A549 (cell line): Measurements from ENCODE around the gene ATP13A1. TPM values are rescaled to one million over a fixed set of nuclear protein-coding genes. Genes with fewer than 3 reads are reported as not detected.
"Not testable (repeated sequence)": the region's sequence is repeated elsewhere in the genome, so short reads cannot be mapped to it uniquely, and the experiment has no call there.

Experiments used
- ATAC-seq, 2 experiments: fragments of 200-7000 bp in 1 of 2; fragments of >200 bp in 1 of 2; cut with Nextera tagmentation in 1 of 2; cut with Tn5 transposase in 1 of 2; 3 replicates each; pipeline versions ENCODE4 v1.8.0 to v1.9.1; 2018 to 2020; ENCODE audit warnings: mild to moderate bottlenecking in 1 of 2, moderate library complexity in 1 of 2
- CTCF ChIA-PET: fragments of 300-600 bp; sonication (Branson Sonifier 250); formaldehyde crosslinking; extraction: SDS; loops from one replicate; lab custom pipeline; 2021; ENCODE audit warnings: antibody characterized with exemption, inconsistent platforms; lab: Yijun Ruan, JAX
- POLR2A ChIA-PET: fragments of 350-600 bp; formaldehyde crosslinking; extraction: SDS; loops from one replicate; lab custom pipeline; 2021; ENCODE audit warnings: antibody characterized with exemption, inconsistent platforms; lab: Yijun Ruan, JAX
- DNase-seq, 2 experiments: peaks; one replicate each; pipeline versions ENCODE4 v3.0.0 to v3.0.0-alpha.2; 2011 to 2016; ENCODE audit warnings: low read depth in 1 of 2, low spot score in 1 of 2
- FAIRE-seq: peaks from 2 replicates; lab custom pipeline; 2011; peaks lifted over from hg19 to GRCh38; lab: Jason Lieb, UNC
- H3K27ac ChIP-seq, 2 experiments: fragments of >200 bp; sonication (Bioruptor Twin); formaldehyde crosslinking; 3 replicates each; pipeline ENCODE4 v1.5.1; 2016 to 2017
- H3K4me1 ChIP-seq: fragments of >200 bp; sonication (Bioruptor Twin); formaldehyde crosslinking; 3 replicates; pipeline ENCODE4 v1.6.1; 2016
- H3K4me2 ChIP-seq: fragments of >200 bp; sonication (Bioruptor Twin); formaldehyde crosslinking; 3 replicates; pipeline ENCODE4 v1.6.1; 2016
- H3K4me3 ChIP-seq: fragments of >200 bp; sonication (Bioruptor Twin); formaldehyde crosslinking; 3 replicates; pipeline ENCODE4 v1.5.1; 2016
- H3K9me3 ChIP-seq: fragments of >200 bp; sonication (Bioruptor Twin); formaldehyde crosslinking; 3 replicates; pipeline ENCODE4 v1.6.1; 2016
- BHLHE40 ChIP-seq: IDR thresholded peaks from 2 replicates; pipeline ENCODE4 v1.6.1; 2012; ENCODE audit warnings: low read depth, low read length, inconsistent platforms
- CBX2 ChIP-seq: fragments of 200-600 bp; sonication (generic); IDR thresholded peaks from 2 replicates; pipeline ENCODE4 v1.6.1; 2016; ENCODE audit warnings: low read depth, mild to moderate bottlenecking, borderline replicate concordance
- CEBPB ChIP-seq, 2 experiments: fragments of >200 bp in 1 of 2; sonication (Bioruptor Twin) in 1 of 2; formaldehyde crosslinking in 1 of 2; IDR thresholded peaks; 2 replicates each; pipeline ENCODE4 v1.6.1; 2012 to 2016
- CHD2 ChIP-seq: fragments of 150-350 bp; IDR thresholded peaks from 2 replicates; pipeline ENCODE4 v1.6.1; 2014; ENCODE audit warnings: low read length; ENCODE audit not compliant: partially characterized antibody
- E2F6 ChIP-seq: IDR thresholded peaks from 2 replicates; pipeline ENCODE4 v1.6.1; 2012; ENCODE audit warnings: low read depth, borderline replicate concordance
- EHF ChIP-seq: fragments of 250-450 bp; sonication (Bioruptor Pico); IDR thresholded peaks from 2 replicates; pipeline ENCODE4 v1.5.0; 2020; ENCODE audit warnings: mild to moderate bottlenecking
- FOSB ChIP-seq: fragments of 250-450 bp; sonication (Bioruptor Pico); IDR thresholded peaks from 2 replicates; pipeline ENCODE4 v1.5.0; 2020; ENCODE audit warnings: mild to moderate bottlenecking, moderate library complexity
- GATA3 ChIP-seq: IDR thresholded peaks from 2 replicates; pipeline ENCODE4 v1.6.1; 2012; ENCODE audit warnings: borderline replicate concordance
- HEYL ChIP-seq: fragments of 250-450 bp; sonication (Bioruptor Pico); IDR thresholded peaks from 2 replicates; pipeline ENCODE4 v1.8.0; 2021; ENCODE audit warnings: mild to moderate bottlenecking, moderate library complexity
- JUNB ChIP-seq: fragments of >200 bp; sonication (Bioruptor Twin); formaldehyde crosslinking; IDR thresholded peaks from 2 replicates; pipeline ENCODE4 v1.6.1; 2016
- KDM5A ChIP-seq: fragments of 200-600 bp; sonication (generic); IDR thresholded peaks from 2 replicates; pipeline ENCODE4 v1.6.1; 2016; ENCODE audit warnings: antibody characterized with exemption, mild to moderate bottlenecking
- MAZ ChIP-seq: fragments of 150-350 bp; IDR thresholded peaks from 2 replicates; pipeline ENCODE4 v1.6.1; 2014; ENCODE audit warnings: antibody characterized with exemption, low read depth, low read length, borderline replicate concordance
- NFE2L2 ChIP-seq: fragments of 150-350 bp; conservative IDR thresholded peaks from 2 replicates; pipeline ENCODE4 v1.6.1; 2014; ENCODE audit warnings: low read length
- NPAS2 ChIP-seq: fragments of 250-450 bp; sonication (Bioruptor Pico); IDR thresholded peaks from 2 replicates; pipeline ENCODE4 v1.8.0; 2022; ENCODE audit warnings: mild to moderate bottlenecking, moderate library complexity, borderline replicate concordance
- RARB ChIP-seq: fragments of 250-450 bp; sonication (Bioruptor Pico); IDR thresholded peaks from 2 replicates; pipeline ENCODE4 v1.8.0; 2021; ENCODE audit warnings: mild to moderate bottlenecking, moderate library complexity
- RCOR1 ChIP-seq: fragments of 150-350 bp; IDR thresholded peaks from 2 replicates; pipeline ENCODE4 v1.6.1; 2014; ENCODE audit warnings: antibody characterized with exemption, low read length, low read depth
- RFX5 ChIP-seq: fragments of 450-650 bp; IDR thresholded peaks from 2 replicates; pipeline ENCODE4 v1.7.1; 2014; ENCODE audit warnings: antibody characterized with exemption, mild to moderate bottlenecking, moderate library complexity
- WGBS: methylation state at CpG from one replicate; pipeline ENCODE4 v1.1.6; 2017; ENCODE audit errors: missing lambda C conversion rate; 5-methylcytosine and 5-hydroxymethylcytosine counted together
- polyA plus RNA-seq, 4 experiments: library from polyadenylated mRNA; depleted of rRNA in 3 of 4; stranded (reverse); fragments of >200 nt; fragmentation: RNase III in 1 of 4; extraction: RNeasy Plus Mini Kit Qiagen cat#74134 plus additional on column Dnase treatment in 1 of 4; gene quantifications; 2 replicates in 3 of 4; 3 replicates in 1 of 4; pipeline ENCODE4 v1.2.3, GENCODE V29; 2011 to 2017
- TF ChIP-seq, protein P1 (sequence below): fragments of >200 bp; sonication (Bioruptor Twin); formaldehyde crosslinking; IDR thresholded peaks from 3 replicates; pipeline ENCODE4 v1.6.1; 2016

Gene ATP13A1
- polyA plus RNA-seq, 2 of the 4 experiments (the other 2 are of a cell fraction) = 10.8 to 30.1 TPM

- WGBS = 67% methylated on average over 3 of the region's 3 CpGs
- no peak for FAIRE-seq
These were observed 60.7 kb downstream of the ATP13A1 start for GRCh38 chr19:19602713-19603324.

GRCh38 chr19:19602136-19602712 is 61.3 kb downstream of the ATP13A1 start:
- 76% methylated on average over 9 of the region's 9 CpGs for WGBS
- TF ChIP-seq BHLHE40 = no peak
- TF ChIP-seq CHD2 = no peak
- TF ChIP-seq CBX2 = no peak
- TF ChIP-seq CEBPB (IDR thresholded peaks at IDR 0.05) = no peak
- TF ChIP-seq RFX5 = no peak
- TF ChIP-seq, protein P1, sequence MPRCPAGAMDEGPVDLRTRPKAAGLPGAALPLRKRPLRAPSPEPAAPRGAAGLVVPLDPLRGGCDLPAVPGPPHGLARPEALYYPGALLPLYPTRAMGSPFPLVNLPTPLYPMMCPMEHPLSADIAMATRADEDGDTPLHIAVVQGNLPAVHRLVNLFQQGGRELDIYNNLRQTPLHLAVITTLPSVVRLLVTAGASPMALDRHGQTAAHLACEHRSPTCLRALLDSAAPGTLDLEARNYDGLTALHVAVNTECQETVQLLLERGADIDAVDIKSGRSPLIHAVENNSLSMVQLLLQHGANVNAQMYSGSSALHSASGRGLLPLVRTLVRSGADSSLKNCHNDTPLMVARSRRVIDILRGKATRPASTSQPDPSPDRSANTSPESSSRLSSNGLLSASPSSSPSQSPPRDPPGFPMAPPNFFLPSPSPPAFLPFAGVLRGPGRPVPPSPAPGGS = no peak
- no peak for TF ChIP-seq GATA3
- TF ChIP-seq RCOR1 = no peak
- TF ChIP-seq MAZ = no peak
- TF ChIP-seq FOSB (CRISPR knock-in tag) = no peak
- TF ChIP-seq E2F6 = no peak
- TF ChIP-seq, all 56 proteins: peak for 0
- Histone ChIP-seq H3K4me3 (no peak overlapping the region), H3K9me3 (no peaks in the 10 kb centered on the region), H3K4me1 (peaks cover 12% of the 10 kb centered on the region), H3K27ac (no peak overlapping the region), H3K4me2 (no peak overlapping the region)
- ATAC-seq = no peak
- FAIRE-seq = no peak
- CTCF ChIA-PET = interaction anchor here (1.5 kb wide), 1 partner anchor 70 kb away, joined by 5 read pairs; no protein-coding TSS in a partner anchor
- POLR2A ChIA-PET = no interaction called here
- no peak for DNase-seq

More at GRCh38 chr19:19602713-19603324, 60.7 kb downstream of the ATP13A1 start:
- H3K9me3 ChIP-seq = no peaks in the 10 kb centered on the region
- ATAC-seq = no peak
- TF ChIP-seq JUNB (no peak), MAZ (no peak)
- TF ChIP-seq, all 56 proteins: peak for 0
- no peak overlapping the region for H3K4me3 ChIP-seq
- H3K4me2 ChIP-seq = no peak overlapping the region
- no peak overlapping the region for H3K27ac ChIP-seq
- peaks cover 12% of the 10 kb centered on the region for H3K4me1 ChIP-seq
- DNase-seq = no peak
- ChIA-PET CTCF (interaction anchor here (1.5 kb wide), 1 partner anchor 70 kb away, joined by 5 read pairs; no protein-coding TSS in a partner anchor), POLR2A (no interaction called here)

GRCh38 chr19:19600793-19601330 is 62.6 kb downstream of the ATP13A1 start:
- no peaks in the 10 kb centered on the region for H3K9me3 ChIP-seq
- no peak for TF ChIP-seq RCOR1
- TF ChIP-seq KDM5A = no peak
- TF ChIP-seq RARB (CRISPR knock-in tag) = no peak
- no peak for TF ChIP-seq NFE2L2
- TF ChIP-seq EHF (CRISPR knock-in tag) = no peak
- TF ChIP-seq NPAS2 (CRISPR knock-in tag) = no peak
- no peak for TF ChIP-seq BHLHE40
- TF ChIP-seq HEYL (CRISPR knock-in tag) = no peak
- DNase-seq = no peak
- H3K27ac ChIP-seq = no peak overlapping the region
- FAIRE-seq = no peak
- no peak for ATAC-seq
- no peak overlapping the region for H3K4me2 ChIP-seq
- POLR2A ChIA-PET = no interaction called here
- H3K4me3 ChIP-seq = no peak overlapping the region
- CTCF ChIA-PET = interaction anchor here (0.6 kb wide), 2 partner anchors 8 to 426 kb away, joined by 3 to 5 read pairs; no protein-coding TSS in a partner anchor
- 70% methylated on average over 1 of the region's 1 CpG for WGBS
- peaks cover 4% of the 10 kb centered on the region for H3K4me1 ChIP-seq

- ATAC-seq, DNase-seq, CTCF ChIA-PET, H3K4me1 ChIP-seq, H3K27ac ChIP-seq, H3K9me3 ChIP-seq, H3K4me3 ChIP-seq, FAIRE-seq, H3K4me2 ChIP-seq: not testable (repeated sequence)
- POLR2A ChIA-PET = interaction anchor here (0.7 kb wide), 1 partner anchor 179 kb away, joined by 4 read pairs; no protein-coding TSS in a partner anchor
- WGBS = 89% methylated on average over 18 of the region's 20 CpGs
These were observed 64.6 kb downstream of the ATP13A1 start for GRCh38 chr19:19598728-19599451.
